RWPE1 (cell line): ENCODE results near the gene SLC7A14.

Experiments used
- CTCF ChIA-PET: fragments of 350-600 bp; sonication (Branson Sonifier 250); formaldehyde crosslinking; extraction: SDS; loops from one replicate; lab custom pipeline; 2021; lab: Yijun Ruan, JAX
- POLR2A ChIA-PET: fragments of 400-600 bp; formaldehyde crosslinking; extraction: SDS; loops from one replicate; lab custom pipeline; 2020; ENCODE audit warnings: antibody characterized with exemption; ENCODE audit not compliant: low non-redundant PET; lab: Yijun Ruan, JAX
- DNase-seq: peaks from one replicate; pipeline ENCODE4 v3.0.0; 2012; ENCODE audit warnings: low spot score
- H3K27ac ChIP-seq: fragments of 450-650 bp; 2 replicates; pipeline ENCODE4 v1.5.1; 2017
- CTCF ChIP-seq: fragments of 450-650 bp; conservative IDR thresholded peaks from 2 replicates; pipeline ENCODE4 v1.5.1; 2017; ENCODE audit warnings: low read depth, mild to moderate bottlenecking

The SLC7A14 gene

GRCh38 chr3:170608475-170608874 is 22.6 kb upstream of the SLC7A14 start:
- CTCF ChIA-PET: no interaction called here
- H3K27ac ChIP-seq: no peak overlapping the region
- POLR2A ChIA-PET: no interaction called here
- no peak for TF ChIP-seq CTCF
- no peak for DNase-seq

- no peak overlapping the region for H3K27ac ChIP-seq
- TF ChIP-seq CTCF: no peak
- POLR2A ChIA-PET: no interaction called here
- no peak for DNase-seq
- CTCF ChIA-PET: interaction anchor here (0.6 to 0.7 kb wide), 3 partner anchors 86 to 766 kb away, joined by 3 to 4 read pairs (median 3); no protein-coding TSS in a partner anchor
Measured at GRCh38 chr3:170606675-170607074, 20.8 kb upstream of the SLC7A14 start.

GRCh38 chr3:170605490-170605889 is 19.6 kb upstream of the SLC7A14 start:
- no peak for TF ChIP-seq CTCF
- CTCF ChIA-PET: no interaction called here
- no peak overlapping the region for H3K27ac ChIP-seq
- POLR2A ChIA-PET: no interaction called here
- DNase-seq: no peak

GRCh38 chr3:170603770-170604510 is 18.1 kb upstream of the SLC7A14 start:
- ChIA-PET CTCF (no interaction called here), POLR2A (no interaction called here)
- no peak for DNase-seq
- no peak for TF ChIP-seq CTCF
- no peak overlapping the region for H3K27ac ChIP-seq

- TF ChIP-seq CTCF: no peak
- CTCF ChIA-PET: no interaction called here
- no peak overlapping the region for H3K27ac ChIP-seq
- POLR2A ChIA-PET: no interaction called here
- DNase-seq: no peak
Measured at GRCh38 chr3:170602556-170602955, 16.7 kb upstream of the SLC7A14 start.

GRCh38 chr3:170600005-170600624 is 14.2 kb upstream of the SLC7A14 start:
- no peak for TF ChIP-seq CTCF
- ChIA-PET POLR2A (no interaction called here), CTCF (no interaction called here)
- no peak overlapping the region for H3K27ac ChIP-seq
- no peak for DNase-seq
